D341Med (cell line): ENCODE results near the gene SBNO2.
"Not testable (repeated sequence)": the region's sequence is repeated elsewhere in the genome, so short reads cannot be mapped to it uniquely, and the experiment has no call there.

Source experiments
- DNase-seq: peaks from one replicate; pipeline ENCODE4 v3.0.0; 2012; ENCODE audit warnings: low spot score

SBNO2 gene

DNA sequence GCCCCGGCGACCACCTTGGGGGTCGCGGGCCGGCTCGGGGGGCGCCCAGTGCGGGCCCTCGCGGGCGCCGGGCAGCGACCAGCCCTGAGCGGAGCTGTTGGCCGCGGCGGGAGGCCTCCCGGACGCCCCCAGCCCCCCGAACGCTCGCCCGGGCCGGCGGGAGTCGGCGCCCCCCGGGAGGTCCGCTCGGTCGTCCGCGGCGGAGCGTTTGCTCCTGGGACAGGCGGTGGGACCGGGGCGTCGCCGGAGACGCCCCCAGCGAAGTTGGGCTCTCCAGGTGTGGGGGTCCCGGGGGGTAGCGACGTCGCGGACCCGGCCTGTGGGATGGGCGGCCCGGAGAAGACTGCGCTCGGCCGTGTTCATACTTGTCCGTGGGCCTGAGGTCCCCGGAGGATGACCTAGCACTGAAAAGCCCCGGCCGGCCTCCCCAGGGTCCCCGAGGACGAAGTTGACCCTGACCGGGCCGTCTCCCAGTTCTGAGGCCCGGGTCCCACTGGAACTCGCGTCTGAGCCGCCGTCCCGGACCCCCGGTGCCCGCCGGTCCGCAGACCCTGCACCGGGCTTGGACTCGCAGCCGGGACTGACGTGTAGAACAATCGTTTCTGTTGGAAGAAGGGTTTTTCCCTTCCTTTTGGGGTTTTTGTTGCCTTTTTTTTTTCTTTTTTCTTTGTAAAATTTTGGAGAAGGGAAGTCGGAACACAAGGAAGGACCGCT, 32.2 kb upstream of the SBNO2 start:
- no peak for DNase-seq

GRCh38 chr19:1205114-1206099, 31.3 kb upstream of the SBNO2 start, which contains the start of gene STK11:
Gene STK11, plus strand, starts transcription at chr19:1205778. Its CDS starts 1,136 bp downstream, at chr19:1206914.
- DNase-seq = peak; percentile 100

GRCh38 chr19:1200614-1201013, 26.5 kb upstream of the SBNO2 start:
- DNase-seq = not testable (repeated sequence)

DNA sequence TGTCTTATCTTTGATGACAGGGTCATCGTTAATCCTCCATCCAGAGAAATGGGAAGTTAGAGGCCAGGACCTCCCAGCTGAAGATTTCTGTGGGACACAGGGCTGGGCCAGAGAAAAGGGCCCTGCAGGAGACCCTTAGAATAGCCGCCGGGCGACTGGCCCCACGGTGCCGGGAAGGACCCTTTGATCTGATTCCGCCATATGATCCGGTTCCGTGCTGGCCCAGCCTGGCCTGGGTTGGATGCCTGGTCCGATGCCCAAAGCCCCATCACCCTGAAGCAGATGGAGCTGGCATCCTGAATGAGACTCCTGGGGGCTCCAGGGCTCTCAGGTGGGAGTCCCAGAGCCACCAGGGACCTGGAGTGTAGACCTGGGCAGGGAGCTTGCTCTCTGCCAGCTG, 25.5 kb upstream of the SBNO2 start:
- DNase-seq = no peak

- no peak for DNase-seq
Observed at GRCh38 chr19:1189419-1189818, 15.4 kb upstream of the SBNO2 start.

- DNase-seq = no peak
Observed at GRCh38 chr19:1183543-1184172, 9.6 kb upstream of the SBNO2 start.

GRCh38 chr19:1182727-1183126, 8.7 kb upstream of the SBNO2 start:
- DNase-seq = no peak

DNA sequence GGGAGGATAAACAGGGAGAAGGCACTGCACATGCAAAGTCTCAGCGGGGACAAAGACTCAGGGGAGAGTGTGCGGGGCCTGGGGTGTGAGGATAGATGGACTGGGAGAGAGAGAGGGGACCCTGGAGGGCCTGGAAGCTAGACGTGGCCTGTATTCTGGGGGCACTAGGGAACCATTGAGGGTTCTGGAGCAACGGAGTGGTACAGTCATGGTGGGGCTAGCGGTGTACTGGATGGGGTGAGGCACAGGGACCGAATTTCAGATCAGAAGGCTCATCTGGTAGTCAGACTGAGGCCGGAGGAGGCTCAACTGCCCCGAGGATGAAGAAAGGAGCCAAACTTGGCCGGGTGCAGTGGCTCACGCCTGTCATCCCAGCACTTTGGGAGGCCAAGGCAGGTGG, 8.0 kb upstream of the SBNO2 start:
- DNase-seq = no peak

GRCh38 chr19:1181606-1182005, 7.5 kb upstream of the SBNO2 start:
- no peak for DNase-seq

DNA sequence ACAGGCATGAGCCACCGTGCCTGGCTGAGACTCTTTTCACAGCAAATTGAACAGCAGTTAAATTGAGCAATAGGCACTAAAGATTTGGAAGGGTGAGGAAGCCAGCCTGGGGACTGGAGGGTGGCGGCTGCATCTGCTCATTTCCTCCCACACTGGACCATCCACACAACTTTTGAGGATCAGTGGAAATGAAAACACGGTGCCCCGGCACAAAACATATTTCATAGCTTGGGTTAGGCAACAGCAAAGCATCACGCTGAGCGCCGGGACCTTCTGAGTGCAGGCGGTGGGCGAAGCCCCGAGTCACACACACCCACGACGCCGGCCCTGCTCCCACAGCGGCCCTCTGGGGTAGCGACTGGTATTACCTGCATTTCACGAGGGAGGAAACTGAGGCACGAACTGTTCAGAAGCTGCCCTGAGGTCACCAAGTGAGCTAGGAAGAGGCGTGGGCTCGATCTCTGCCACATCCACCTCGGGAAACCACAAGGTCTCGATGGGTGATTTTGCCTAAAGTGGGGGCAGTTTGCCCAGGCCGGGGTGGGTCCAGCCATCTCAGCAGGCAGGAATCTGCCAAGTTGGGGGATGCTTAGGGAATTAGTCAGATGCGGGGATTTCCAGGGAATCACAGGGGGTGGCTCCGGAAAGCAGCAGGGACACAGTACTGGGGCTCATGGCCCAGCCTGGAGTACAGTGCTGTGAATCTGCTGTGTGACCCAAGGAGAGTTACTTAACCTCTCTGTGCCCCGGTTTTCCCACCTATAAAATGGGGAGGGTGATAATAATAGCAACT, 3.5 kb upstream of the SBNO2 start:
- DNase-seq = no peak

DNA sequence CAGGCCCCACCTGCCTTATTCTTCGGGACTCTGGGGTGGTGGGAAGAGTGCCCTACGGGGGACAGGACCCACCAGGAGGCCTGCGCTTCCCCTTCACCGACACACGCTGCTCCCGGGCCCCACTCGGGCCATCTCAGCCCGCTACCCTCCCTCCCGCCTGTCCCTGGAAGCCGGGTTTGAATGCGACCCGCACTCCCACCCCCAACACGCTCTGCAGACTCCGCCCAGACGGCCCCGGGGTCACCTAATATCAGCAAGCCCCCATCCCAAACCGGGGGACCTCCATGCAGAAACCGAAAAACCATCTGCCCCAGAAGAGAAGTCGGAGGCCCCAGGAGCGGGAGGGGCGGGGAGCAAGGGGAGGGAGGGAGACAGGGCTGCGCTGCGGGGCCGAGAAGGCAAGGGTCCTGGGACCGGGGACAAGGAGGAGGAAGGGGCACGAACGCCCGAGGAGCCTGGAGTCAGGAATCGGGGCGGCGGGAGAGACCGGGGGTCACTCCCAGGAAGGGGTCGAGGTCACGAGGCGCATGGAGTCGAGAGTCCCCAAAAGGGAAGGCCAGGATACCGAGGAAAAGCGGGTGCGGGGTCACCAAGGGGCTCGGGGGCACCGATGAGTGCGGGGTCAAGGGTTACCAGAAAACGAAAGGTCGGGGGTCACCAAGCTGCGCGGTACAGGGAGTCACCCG, 766 bp downstream of the SBNO2 start:
- peak; percentile 58 for DNase-seq

DNA sequence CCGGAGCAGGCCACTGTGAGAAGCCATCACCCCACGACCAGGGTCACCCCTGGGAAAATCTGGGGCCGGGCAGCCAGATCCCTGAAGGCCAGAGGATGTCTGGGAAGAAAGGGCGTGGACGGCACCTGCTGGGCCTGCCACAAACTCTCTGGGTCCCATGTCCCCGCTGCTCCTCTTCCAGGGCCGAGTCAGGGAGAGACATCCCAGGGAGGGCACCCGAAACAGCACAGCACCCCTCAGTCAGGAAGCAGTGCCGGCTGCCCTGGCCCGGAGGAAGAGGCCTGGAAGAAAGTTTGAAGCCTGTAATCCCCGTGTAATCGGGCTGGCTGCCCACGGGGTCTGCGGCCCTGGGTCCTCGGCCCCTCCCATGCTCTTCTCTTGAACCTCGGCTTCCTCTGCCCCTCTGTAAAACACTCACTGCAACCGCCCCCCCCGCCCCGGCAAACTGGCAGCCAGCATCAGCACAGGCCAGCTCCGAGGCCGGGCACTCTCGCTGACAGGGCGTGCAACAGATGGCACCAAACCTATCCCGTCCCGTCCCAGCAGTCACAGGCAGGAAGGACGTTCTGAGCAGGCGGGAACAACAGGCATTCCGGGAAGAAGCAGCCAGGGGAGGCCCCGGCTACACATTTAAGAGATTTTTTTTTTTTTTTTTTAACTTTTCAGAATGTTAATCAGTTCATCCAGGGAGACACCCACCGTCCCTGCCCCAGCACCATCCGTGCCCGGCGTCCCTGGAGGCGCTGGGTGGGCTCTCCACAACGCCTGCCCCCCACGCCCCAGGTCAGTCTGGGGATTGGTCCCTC, 1.5 kb downstream of the SBNO2 start:
- peak; percentile 66 for DNase-seq

DNA sequence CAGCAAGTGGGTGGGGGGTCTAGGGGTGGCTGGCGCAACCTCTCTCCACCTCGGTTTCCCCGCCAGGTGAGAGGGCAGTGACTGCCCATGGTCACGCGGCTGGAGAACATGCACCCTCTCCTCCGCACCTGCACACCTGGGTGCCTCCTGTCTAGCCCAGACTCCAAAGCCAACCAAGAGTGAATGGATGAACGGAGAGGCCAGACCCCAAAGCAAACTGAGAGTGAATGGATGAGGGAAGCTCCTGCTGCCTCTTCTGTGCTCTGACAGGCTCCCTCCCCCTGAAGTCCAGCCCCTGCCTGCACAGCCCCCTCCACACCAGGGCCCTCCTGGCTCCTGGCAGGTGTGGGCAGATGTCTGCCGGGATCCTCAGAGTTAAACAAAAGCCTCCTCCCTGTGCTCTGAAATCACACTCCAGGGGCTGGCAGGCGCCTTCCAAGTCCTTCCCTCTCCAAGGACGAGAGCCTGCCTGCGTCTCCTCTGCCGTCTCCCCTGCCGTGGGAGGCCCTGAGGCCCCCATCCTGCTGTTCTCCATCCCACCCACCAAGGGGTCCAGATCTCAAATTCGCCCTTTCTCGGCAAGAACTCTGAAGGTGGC, 2.2 kb downstream of the SBNO2 start:
- DNase-seq = no peak

DNA sequence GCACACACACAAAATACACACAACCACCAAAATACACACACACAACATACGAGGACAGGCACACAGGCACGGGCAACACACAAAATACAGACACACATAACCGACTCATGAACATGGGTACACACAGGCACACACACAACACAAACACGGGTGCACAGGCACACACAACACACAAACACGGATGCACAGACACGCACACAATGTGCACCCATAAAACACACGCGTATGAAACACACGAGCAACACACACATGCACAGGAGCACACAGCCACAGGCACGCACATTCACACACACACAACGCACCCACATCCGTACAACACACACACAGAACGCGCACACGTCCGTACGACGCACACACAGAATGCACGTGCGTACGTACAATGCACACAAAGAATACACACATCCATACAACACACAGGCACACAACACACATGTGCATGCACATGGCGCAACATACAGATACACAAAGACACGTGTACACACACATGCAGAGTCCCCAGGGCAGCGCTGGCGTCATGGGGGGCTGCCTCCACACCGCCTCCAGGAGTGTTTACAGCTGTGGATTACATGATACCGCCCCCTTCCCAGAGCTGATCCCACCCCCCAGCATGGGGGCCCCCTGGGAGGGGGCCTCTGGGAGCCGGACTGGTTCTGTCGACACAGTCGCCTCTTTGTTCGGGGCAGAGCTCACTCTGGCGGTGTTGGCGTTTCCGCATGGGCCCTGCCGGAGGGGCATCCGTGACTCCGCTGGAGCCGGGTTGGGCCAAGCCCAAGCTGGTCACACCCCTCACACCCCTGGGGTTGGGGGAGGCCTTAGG, 2.9 kb downstream of the SBNO2 start:
- no peak for DNase-seq

- no peak for DNase-seq
Observed at GRCh38 chr19:1169921-1170885, 3.9 kb downstream of the SBNO2 start.

DNA sequence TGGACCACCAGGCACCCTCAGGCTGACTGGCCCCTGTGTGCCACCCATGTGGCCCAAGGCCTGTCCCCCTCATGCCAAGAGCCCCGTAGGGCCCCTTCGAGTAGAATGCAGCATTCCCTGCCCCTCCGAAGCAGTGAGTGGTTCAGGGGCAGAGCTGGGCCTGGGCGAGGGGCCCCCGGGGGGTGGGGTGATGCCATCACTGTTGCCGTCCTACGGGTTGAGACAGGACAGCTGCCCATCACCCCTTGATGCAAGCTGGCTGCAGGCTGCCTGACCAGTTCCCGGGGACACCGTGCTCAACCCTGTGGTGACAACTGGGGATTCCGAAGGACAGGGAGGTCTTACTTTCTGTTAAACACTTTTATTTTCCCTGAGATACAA, 4.7 kb downstream of the SBNO2 start:
- DNase-seq = no peak

- no peak for DNase-seq
Observed at GRCh38 chr19:1168572-1169410, 5.3 kb downstream of the SBNO2 start.
